ENCODE measurements around the gene SERPINA10.

The SERPINA10 gene

GRCh38 chr14:94328196-94328595, 35.1 kb upstream of the SERPINA10 start:
- H3K4me3 ChIP-seq (ENCODE audit: low read depth, low read length), result no peak overlapping the region
- DNase-seq (ENCODE audit: low read depth), result no peak
- TF ChIP-seq CTCF (IDR thresholded peaks at IDR 0.05; ENCODE audit: low read depth, low read length, missing control alignments), result no peak
- in situ Hi-C loops (cut with HindIII; ENCODE audit: low sequenced_read_pairs), result no loop called here

DNA sequence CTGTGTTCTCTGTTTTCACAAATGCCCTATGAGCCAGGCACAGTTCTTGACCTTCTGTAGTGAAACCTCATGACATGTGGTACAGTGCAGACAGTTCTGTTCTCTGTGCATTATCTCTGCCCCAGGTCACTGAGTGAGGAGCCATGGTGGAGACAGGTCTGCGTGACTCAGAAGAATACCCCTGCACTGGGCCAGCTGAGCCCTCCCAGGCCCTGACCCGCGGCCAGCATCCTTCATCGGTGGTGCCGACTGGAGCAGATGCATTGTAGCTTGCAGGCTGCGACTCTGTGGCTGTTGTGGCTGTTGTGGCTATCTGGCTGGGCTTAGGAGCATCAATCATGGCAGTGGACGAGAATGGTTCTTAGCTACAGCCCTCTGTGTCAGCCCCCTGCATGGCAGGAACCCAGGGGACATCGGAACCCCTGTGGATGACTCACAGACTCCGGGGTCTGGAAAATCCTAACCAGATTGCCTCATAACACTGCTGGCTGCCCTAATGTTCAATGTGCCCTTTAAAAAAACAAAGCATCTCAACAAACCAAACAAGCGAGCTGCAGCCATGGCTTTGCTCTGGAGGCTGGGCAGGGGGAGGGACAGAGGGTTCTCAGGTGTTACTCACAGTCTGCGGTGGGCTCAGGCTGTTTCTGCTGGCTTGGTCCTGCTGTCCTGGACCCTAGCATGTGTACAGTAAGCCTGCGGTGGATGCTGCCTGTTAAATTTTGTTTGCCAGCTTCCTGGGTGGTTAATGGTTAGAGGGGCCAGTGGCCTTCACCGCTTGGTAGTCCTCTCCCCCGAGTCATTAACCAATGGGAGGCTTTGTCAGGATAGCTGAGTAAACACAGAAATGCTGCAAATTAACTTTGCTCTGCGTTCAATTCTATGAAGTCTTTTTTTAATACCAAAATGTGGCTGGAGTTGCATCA, 29.8 kb upstream of the SERPINA10 start, which contains the start of gene SERPINA6:
TSS of gene SERPINA6 (minus strand) at position 689 of the 923 bp plus-strand sequence. CDS start 8,688 bp downstream, outside the sequence.
- TF ChIP-seq CTCF (IDR thresholded peaks at IDR 0.05; ENCODE audit: low read depth, low read length, missing control alignments), result no peak
- in situ Hi-C loops (cut with HindIII; ENCODE audit: low sequenced_read_pairs), result no loop called here
- no peak within 1 kb of the TSS for H3K4me3 ChIP-seq (ENCODE audit: low read depth, low read length)
- peak; percentile 68 for DNase-seq (ENCODE audit: low read depth)

DNA sequence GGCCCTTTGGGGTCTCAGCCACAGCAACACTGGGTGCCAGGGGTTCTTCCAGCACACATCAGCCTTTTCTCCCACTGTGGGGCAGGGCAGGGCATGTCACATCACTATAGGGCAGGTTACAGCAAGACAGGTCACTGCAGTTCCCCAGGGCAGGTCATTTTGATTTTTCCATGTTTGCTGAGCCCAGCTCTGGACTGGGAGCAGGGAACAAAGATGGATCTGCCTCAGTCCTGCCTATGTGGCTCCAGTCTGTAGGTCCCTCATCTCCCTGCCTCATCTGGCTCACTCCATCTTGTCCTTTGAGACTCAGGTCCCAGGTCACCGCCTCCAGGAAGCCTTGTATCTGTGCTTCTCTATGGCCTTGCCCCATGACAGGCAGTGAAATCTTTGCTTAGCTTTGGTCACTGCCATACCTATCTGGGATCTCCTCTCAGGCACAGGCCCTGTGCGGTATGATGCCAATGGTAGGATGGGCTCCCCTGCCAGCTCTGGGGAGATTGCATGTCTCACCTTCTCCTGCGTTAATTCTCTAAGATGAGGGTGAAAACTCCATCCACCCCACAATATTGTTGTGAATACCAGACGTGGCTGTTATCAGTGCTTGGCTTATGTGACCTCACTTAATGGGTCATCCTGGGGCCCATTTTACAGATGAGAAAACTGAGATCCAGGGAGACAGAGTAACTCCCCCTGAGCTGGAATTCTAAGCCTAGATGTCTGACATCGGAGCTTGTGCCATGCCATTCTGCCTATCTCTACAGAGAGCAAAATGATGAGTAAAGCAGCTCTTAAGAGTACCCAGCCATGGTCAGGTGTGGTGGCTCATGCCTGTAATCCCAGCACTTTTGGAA, 28.6 kb upstream of the SERPINA10 start:
- in situ Hi-C loops (cut with HindIII; ENCODE audit: low sequenced_read_pairs), result no loop called here
- TF ChIP-seq CTCF (IDR thresholded peaks at IDR 0.05; ENCODE audit: low read depth, low read length, missing control alignments), result no peak
- DNase-seq (ENCODE audit: low read depth), result no peak
- H3K4me3 ChIP-seq (ENCODE audit: low read depth, low read length), result no peak overlapping the region

DNA sequence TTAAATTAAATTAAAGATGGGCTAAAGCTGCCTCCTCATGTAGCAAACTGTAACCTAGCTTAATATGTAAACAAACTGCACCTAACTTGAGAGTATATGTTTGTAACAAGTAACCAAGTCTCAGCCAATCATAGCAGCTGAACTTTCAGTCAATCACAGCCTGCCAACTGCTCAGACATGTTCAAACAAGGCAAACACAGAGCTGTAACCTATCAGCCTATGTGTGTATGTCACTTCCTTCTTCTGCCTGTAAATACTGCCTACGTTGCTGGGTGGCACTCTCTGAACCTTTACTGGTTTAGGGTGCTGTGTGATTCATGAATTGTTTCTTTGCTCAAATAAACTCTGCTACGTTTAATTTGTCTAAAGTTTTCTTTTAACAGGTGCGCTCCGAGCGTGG, 27.2 kb upstream of the SERPINA10 start:
- TF ChIP-seq CTCF (IDR thresholded peaks at IDR 0.05; ENCODE audit: low read depth, low read length, missing control alignments), result no peak
- in situ Hi-C loops (cut with HindIII; ENCODE audit: low sequenced_read_pairs), result no loop called here
- DNase-seq (ENCODE audit: low read depth), result no peak
- no peak overlapping the region for H3K4me3 ChIP-seq (ENCODE audit: low read depth, low read length)

DNA sequence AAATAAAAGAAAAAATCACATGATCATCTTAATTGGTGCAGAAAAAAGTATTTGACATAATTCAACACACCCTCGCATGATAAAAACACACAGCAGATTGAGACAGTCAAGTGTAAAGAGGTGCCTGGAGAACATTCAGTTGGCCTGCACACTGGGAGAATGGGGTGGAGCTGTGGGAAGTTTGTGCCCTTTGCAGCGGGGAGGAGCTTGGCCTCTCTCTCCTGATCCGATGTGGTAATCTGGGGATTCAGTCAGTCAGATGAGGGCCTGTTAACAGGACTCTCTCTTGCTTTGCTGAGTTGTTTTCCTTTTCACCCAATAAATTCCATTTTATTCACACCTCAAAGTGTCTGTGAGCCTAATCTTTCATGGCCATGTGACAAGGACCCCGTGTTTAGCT, 24.2 kb upstream of the SERPINA10 start:
- TF ChIP-seq CTCF (IDR thresholded peaks at IDR 0.05; ENCODE audit: low read depth, low read length, missing control alignments), result no peak
- H3K4me3 ChIP-seq (ENCODE audit: low read depth, low read length), result no peak overlapping the region
- in situ Hi-C loops (cut with HindIII; ENCODE audit: low sequenced_read_pairs), result no loop called here
- DNase-seq (ENCODE audit: low read depth), result no peak

DNA sequence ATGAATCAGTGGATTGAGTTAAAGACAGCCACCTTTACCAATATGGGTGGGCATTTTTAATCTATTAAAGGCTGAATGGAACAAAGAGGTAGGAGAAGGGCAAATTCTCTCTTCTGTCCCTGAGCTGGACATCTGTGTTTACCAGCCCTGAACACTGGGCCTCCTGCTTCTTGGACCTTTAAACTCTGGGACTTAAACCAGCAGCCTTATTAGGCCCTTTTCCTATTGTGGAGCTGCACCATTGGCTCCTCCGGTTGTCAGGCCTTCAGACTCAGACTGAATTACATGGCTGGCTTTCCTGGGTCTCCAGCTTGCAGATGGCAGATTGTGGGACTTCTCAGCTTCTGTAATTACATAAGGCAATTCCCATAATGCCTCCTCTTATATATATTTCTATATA, 23.6 kb upstream of the SERPINA10 start:
- DNase-seq (ENCODE audit: low read depth), result no peak
- in situ Hi-C loops (cut with HindIII; ENCODE audit: low sequenced_read_pairs), result no loop called here
- no peak for TF ChIP-seq CTCF (IDR thresholded peaks at IDR 0.05; ENCODE audit: low read depth, low read length, missing control alignments)
- no peak overlapping the region for H3K4me3 ChIP-seq (ENCODE audit: low read depth, low read length)

Measured in astrocyte of the cerebellum (primary cell).